H9 (cell line): ENCODE measurements around the gene TCF25. TPM values are rescaled to one million over a fixed set of nuclear protein-coding genes. Genes with fewer than 3 reads are reported as not detected.
"Not testable (repeated sequence)": the region's sequence is repeated elsewhere in the genome, so short reads cannot be mapped to it uniquely, and the experiment has no call there.

ENCODE experiments used
- DNase-seq: peaks from one replicate; pipeline ENCODE4 v3.0.0-alpha.2; 2017
- H2AFZ ChIP-seq: one replicate; pipeline ENCODE4 v1.6.1; 2013; ENCODE audit warnings: mild to moderate bottlenecking, low read length, control low read depth, moderate library complexity
- H2AK5ac ChIP-seq: 2 replicates; pipeline ENCODE4 v1.6.1; 2013; ENCODE audit warnings: low read length, control low read depth, mixed read lengths; ENCODE audit not compliant: insufficient read length
- H2BK120ac ChIP-seq: one replicate; pipeline ENCODE4 v1.6.1; 2013; ENCODE audit warnings: low read depth, mild to moderate bottlenecking, low read length, control low read depth, inconsistent platforms; ENCODE audit not compliant: poor library complexity, severe bottlenecking
- H2BK12ac ChIP-seq: 2 replicates; pipeline ENCODE4 v1.6.1; 2013; ENCODE audit warnings: low read length, control low read depth, mixed read lengths, low read depth; ENCODE audit not compliant: insufficient read length
- H2BK15ac ChIP-seq: 2 replicates; pipeline ENCODE4 v1.6.1; 2013; ENCODE audit warnings: low read depth, low read length, control low read depth
- H2BK20ac ChIP-seq: one replicate; pipeline ENCODE4 v1.6.1; 2013; ENCODE audit warnings: low read depth, mild to moderate bottlenecking, low read length, control low read depth, inconsistent platforms; ENCODE audit not compliant: poor library complexity, severe bottlenecking
- H2BK5ac ChIP-seq: 2 replicates; pipeline ENCODE4 v1.6.1; 2013; ENCODE audit warnings: low read length, control low read depth, mixed read lengths; ENCODE audit not compliant: insufficient read length
- H3K14ac ChIP-seq: 2 replicates; pipeline ENCODE4 v1.6.1; 2013; ENCODE audit warnings: low read length, control low read depth; ENCODE audit not compliant: insufficient read depth
- H3K18ac ChIP-seq: 2 replicates; pipeline ENCODE4 v1.6.1; 2013; ENCODE audit warnings: low read depth, mild to moderate bottlenecking, mixed read lengths, low read length, control low read depth; ENCODE audit not compliant: insufficient read length
- H3K23ac ChIP-seq: 2 replicates; pipeline ENCODE4 v1.6.1; 2013; ENCODE audit warnings: low read length, control low read depth, mixed read lengths, low read depth; ENCODE audit not compliant: insufficient read length
- H3K23me2 ChIP-seq: 2 replicates; pipeline ENCODE4 v1.6.1; 2013; ENCODE audit warnings: low read depth, mild to moderate bottlenecking, mixed read lengths, low read length, control low read depth; ENCODE audit not compliant: insufficient read length, poor library complexity, severe bottlenecking
- H3K27ac ChIP-seq: 2 replicates; pipeline ENCODE4 v1.5.1; 2013; ENCODE audit warnings: low read length, control low read depth, mixed read lengths, low read depth; ENCODE audit not compliant: insufficient read length
- H3K27me3 ChIP-seq: 2 replicates; pipeline ENCODE4 v1.6.1; 2013; ENCODE audit warnings: low read length, control low read depth, inconsistent platforms; ENCODE audit not compliant: insufficient read depth
- H3K4ac ChIP-seq: 2 replicates; pipeline ENCODE4 v1.6.1; 2013; ENCODE audit warnings: low read depth, mild to moderate bottlenecking, control low read depth, inconsistent platforms, low read length, moderate library complexity
- H3K4me1 ChIP-seq: 2 replicates; pipeline ENCODE4 v1.6.1; 2013; ENCODE audit warnings: low read length, control low read depth, inconsistent platforms; ENCODE audit not compliant: insufficient read depth
- H3K4me2 ChIP-seq: 2 replicates; pipeline ENCODE4 v1.6.1; 2013; ENCODE audit warnings: low read length, control low read depth, mixed read lengths; ENCODE audit not compliant: insufficient read length, insufficient read depth
- H3K56ac ChIP-seq: 2 replicates; pipeline ENCODE4 v1.6.1; 2013; ENCODE audit warnings: low read depth, mild to moderate bottlenecking, mixed read lengths, low read length, control low read depth; ENCODE audit not compliant: insufficient read length
- H3K79me1 ChIP-seq: 2 replicates; pipeline ENCODE4 v1.6.1; 2013; ENCODE audit warnings: low read depth, mild to moderate bottlenecking, moderate library complexity, low read length, control low read depth, inconsistent platforms; ENCODE audit not compliant: insufficient read depth, poor library complexity, severe bottlenecking
- H3K79me2 ChIP-seq: 2 replicates; pipeline ENCODE4 v1.6.1; 2013; ENCODE audit warnings: low read length, control low read depth, inconsistent platforms; ENCODE audit not compliant: insufficient read depth
- H3K9ac ChIP-seq: 2 replicates; pipeline ENCODE4 v1.6.1; 2013; ENCODE audit warnings: low read length, control low read depth, mixed read lengths; ENCODE audit not compliant: insufficient read length; ENCODE audit errors: extremely low read depth
- H3K9me3 ChIP-seq: one replicate; pipeline ENCODE4 v1.6.1; 2013; ENCODE audit warnings: low read depth, low read length, inconsistent platforms; ENCODE audit not compliant: control insufficient read depth
- H3T11ph ChIP-seq: one replicate; pipeline ENCODE4 v1.6.1; 2013; ENCODE audit warnings: mild to moderate bottlenecking, low read length, control low read depth, inconsistent platforms
- H4K20me1 ChIP-seq: one replicate; pipeline ENCODE4 v1.6.1; 2013; ENCODE audit not compliant: control insufficient read depth, insufficient read length, insufficient read depth
- H4K5ac ChIP-seq: 2 replicates; pipeline ENCODE4 v1.6.1; 2013; ENCODE audit warnings: low read depth, mild to moderate bottlenecking, mixed read lengths, low read length, control low read depth; ENCODE audit not compliant: insufficient read length
- H4K8ac ChIP-seq: replicated peaks from 2 replicates; pipeline ENCODE4 v1.6.1; 2013; ENCODE audit warnings: low read length, control low read depth, mixed read lengths, low read depth; ENCODE audit not compliant: insufficient read length
- H4K91ac ChIP-seq: 2 replicates; pipeline ENCODE4 v1.6.1; 2013; ENCODE audit warnings: low read depth, mild to moderate bottlenecking, moderate library complexity, mixed read lengths, low read length, control low read depth; ENCODE audit not compliant: insufficient read length
- H3K27ac Mint-ChIP-seq, 3 experiments: 2 replicates in 2 of 3; 3 replicates in 1 of 3; pipeline ENCODE4 v1.8.0; 2020 to 2021; ENCODE audit warnings: mixed read lengths in 3 of 3, mild to moderate bottlenecking in 1 of 3, moderate library complexity in 1 of 3
- H3K27me3 Mint-ChIP-seq: 2 replicates; pipeline ENCODE4 v1.8.0; 2021; ENCODE audit warnings: low read depth, mild to moderate bottlenecking, moderate library complexity, mixed read lengths
- H3K36me3 Mint-ChIP-seq, 3 experiments: 2 replicates in 2 of 3; 3 replicates in 1 of 3; pipeline ENCODE4 v1.8.0; 2020 to 2021; ENCODE audit warnings: low read depth in 3 of 3, mixed read lengths in 3 of 3; ENCODE audit not compliant: insufficient read depth in 1 of 3
- H3K4me1 Mint-ChIP-seq, 2 experiments: 2 replicates each; pipeline ENCODE4 v1.8.0; 2020; ENCODE audit warnings: mixed read lengths in 2 of 2
- H3K4me3 Mint-ChIP-seq, 2 experiments: 2 replicates in 1 of 2; 3 replicates in 1 of 2; pipeline ENCODE4 v1.8.0; 2020 to 2021; ENCODE audit warnings: mild to moderate bottlenecking in 2 of 2, mixed read lengths in 2 of 2, moderate library complexity in 1 of 2
- H3K9me3 Mint-ChIP-seq, 2 experiments: 2 replicates in 1 of 2; 3 replicates in 1 of 2; pipeline ENCODE4 v1.8.0; 2020; ENCODE audit warnings: mild to moderate bottlenecking in 2 of 2, mixed read lengths in 2 of 2, moderate library complexity in 1 of 2
- CTCF ChIP-seq: fragments of 200-600 bp; sonication (generic); conservative IDR thresholded peaks from 3 replicates; pipeline ENCODE4 v1.8.0; 2021; ENCODE audit warnings: antibody characterized with exemption, mild to moderate bottlenecking
- WGBS: extraction: QIAGEN DNeasy Blood & Tissue Kit; methylation state at CpG from one replicate; pipeline ENCODE4 v1.1.7; 2013; ENCODE audit warnings: missing lambda C conversion rate, low lambda C conversion rate, mixed read lengths; ENCODE audit not compliant: insufficient read length; ENCODE audit errors: extremely low coverage; 5-methylcytosine and 5-hydroxymethylcytosine counted together
- total RNA-seq: library from RNA; stranded (reverse); gene quantifications from 2 replicates; pipeline ENCODE4 v1.2.1, GENCODE V29; 2021

TCF25 gene
- total RNA-seq, 1 experiment from 2014 or later = 109 TPM

- Histone ChIP-seq H3K4ac (no peak overlapping the region), H2AK5ac (no peak overlapping the region), H2BK20ac (no peak overlapping the region), H3K4me1 (no peaks in the 10 kb centered on the region), H3K27me3 (no peaks in the 10 kb centered on the region), H3K9ac (no peak overlapping the region), H2AFZ (no peak overlapping the region), H3K18ac (no peak overlapping the region), H3K23me2 (peaks cover 4% of the 10 kb centered on the region), H4K8ac (no peak overlapping the region), H4K5ac (no peak overlapping the region), H4K20me1 (no peaks in the 10 kb centered on the region), H4K91ac (no peak overlapping the region), H3K27ac (no peak overlapping the region), H3K14ac (no peak overlapping the region; the same call in 1 of the 2 replicates), H2BK120ac (no peak overlapping the region), H3K23ac (no peak overlapping the region), H3K79me1 (no peaks in the 10 kb centered on the region), H3K79me2 (no peaks in the 10 kb centered on the region), H3K56ac (no peak overlapping the region), H3T11ph (no peak overlapping the region), H2BK12ac (no peak overlapping the region), H3K4me2 (no peak overlapping the region), H2BK5ac (no peak overlapping the region), H2BK15ac (no peak overlapping the region; the same call in 1 of the 2 replicates), H3K9me3 (no peaks in the 10 kb centered on the region)
- Mint-ChIP-seq H3K27me3 (peaks cover 12% of the 10 kb centered on the region), H3K4me1 (peaks cover 6 to 7% of the 10 kb centered on the region in 2 experiments), H3K27ac (no peak overlapping the region), H3K4me3 (peak overlapping the region in 1 of 2 experiments; percentile 38; a peak in 1 of 5 replicates), H3K9me3 (peaks cover 0 to 2% of the 10 kb centered on the region in 2 experiments; a peak in 1 of 5 replicates), H3K36me3 (peaks cover 9 to 19% (median 17%) of the 10 kb centered on the region in 3 experiments)
- TF ChIP-seq CTCF = no peak
- DNase-seq = no peak
- WGBS = no CpG with 5 or more reads among the region's 25 CpGs
Measured at GRCh38 chr16:89831810-89832328, 41.5 kb upstream of the TCF25 start.

- H2BK20ac ChIP-seq, H3K4me3 Mint-ChIP-seq: not testable (repeated sequence)
Measured at GRCh38 chr16:89833664-89834363, 39.6 kb upstream of the TCF25 start.

More at GRCh38 chr16:89833664-89834363, 39.6 kb upstream of the TCF25 start:
- H2BK12ac ChIP-seq, H3K79me1 ChIP-seq, H4K5ac ChIP-seq, H3T11ph ChIP-seq, H3K18ac ChIP-seq, H3K4ac ChIP-seq, H3K79me2 ChIP-seq, H2BK120ac ChIP-seq, H3K23ac ChIP-seq, H4K91ac ChIP-seq, H4K20me1 ChIP-seq, H3K4me2 ChIP-seq, H3K4me1 ChIP-seq, H3K27ac ChIP-seq, H3K27ac Mint-ChIP-seq, H3K56ac ChIP-seq, H2BK15ac ChIP-seq, H3K9me3 ChIP-seq, H3K14ac ChIP-seq, H3K9me3 Mint-ChIP-seq, H3K4me1 Mint-ChIP-seq, H3K23me2 ChIP-seq, H3K27me3 ChIP-seq, H2AFZ ChIP-seq, H3K9ac ChIP-seq, H2BK5ac ChIP-seq, DNase-seq, H3K27me3 Mint-ChIP-seq, H4K8ac ChIP-seq, H2AK5ac ChIP-seq: not testable (repeated sequence)
- peaks cover 9 to 19% (median 17%) of the 10 kb centered on the region in 3 experiments for H3K36me3 Mint-ChIP-seq
- WGBS = no CpG with 5 or more reads among the region's 39 CpGs
